Measurements from ENCODE around the gene SAMHD1. TPM values are rescaled to one million over a fixed set of nuclear protein-coding genes. Genes with fewer than 3 reads are reported as not detected.

Gene SAMHD1
- total and polyA plus RNA-seq, 8 donors = 38.7 to 151 (median 85.5) TPM

GRCh38 chr20:36924167-36925045 lies 27.1 kb downstream of the SAMHD1 start:
- intact Hi-C loops (cut with DNase I; ENCODE audit: low total_unique reads) = no loop called here
- DNase-seq = peak in 1 of 2 donors; percentile 54
- WGBS, 5 donors = 77 to 88% (median 80%) methylated on average over 9 of the region's 9 CpGs

GRCh38 chr20:36920334-36920730 lies 31.2 kb downstream of the SAMHD1 start:
- no peaks in the 10 kb centered on the region for H3K27me3 ChIP-seq
- peaks cover 0 to 14% (median 12%) of the 10 kb centered on the region in 4 donors for H3K4me1 ChIP-seq
- 85 to 95% (median 93%) methylated on average over 7 to 8 of the region's 8 CpGs for WGBS, 5 donors
- H3K36me3 ChIP-seq = peaks cover 31 to 97% (median 91%) of the 10 kb centered on the region in 4 donors
- no peaks in the 10 kb centered on the region for H3K9me3 ChIP-seq
- H3K27ac ChIP-seq = no peak overlapping the region
- intact Hi-C loops (cut with DNase I; ENCODE audit: low total_unique reads) = no loop called here
- no peak overlapping the region for H3K4me3 ChIP-seq
- DNase-seq = no peak
- TF ChIP-seq POLR2AphosphoS5 (IDR thresholded peaks at IDR 0.05) (no peak), POLR2A (IDR thresholded peaks at IDR 0.05) (no peak), CTCF (IDR thresholded peaks at IDR 0.05) (no peak)

More at GRCh38 chr20:36924167-36925045, 27.1 kb downstream of the SAMHD1 start:
- Histone ChIP-seq H3K36me3 (peaks cover 34 to 97% (median 93%) of the 10 kb centered on the region in 4 donors), H3K4me1 (peaks cover 0 to 17% (median 12%) of the 10 kb centered on the region in 4 donors), H3K27me3 (no peaks in the 10 kb centered on the region), H3K9me3 (no peaks in the 10 kb centered on the region), H3K4me3 (no peak overlapping the region), H3K27ac (peak overlapping the region in 1 of 5 donors; percentile 34)
- TF ChIP-seq POLR2A (IDR thresholded peaks at IDR 0.05) (no peak), EP300 (IDR thresholded peaks at IDR 0.05) (no peak), CTCF (IDR thresholded peaks at IDR 0.05) (no peak), POLR2AphosphoS5 (IDR thresholded peaks at IDR 0.05) (no peak)

GRCh38 chr20:36919715-36920333 lies 31.7 kb downstream of the SAMHD1 start:
- 4 to 9% (median 8%) methylated on average over 2 of the region's 2 CpGs for WGBS, 5 donors
- no peak for TF ChIP-seq EP300 (IDR thresholded peaks at IDR 0.05)
- peak in 5 of 7 experiments; percentile 70 to 87 (median 86) for TF ChIP-seq CTCF (IDR thresholded peaks at IDR 0.05)
- no peak for TF ChIP-seq POLR2AphosphoS5 (IDR thresholded peaks at IDR 0.05)
- TF ChIP-seq POLR2A (IDR thresholded peaks at IDR 0.05) = no peak
- Histone ChIP-seq H3K27me3 (no peaks in the 10 kb centered on the region), H3K36me3 (peaks cover 36 to 97% (median 91%) of the 10 kb centered on the region in 4 donors), H3K27ac (no peak overlapping the region), H3K4me1 (peaks cover 0 to 14% (median 12%) of the 10 kb centered on the region in 4 donors), H3K4me3 (no peak overlapping the region), H3K9me3 (no peaks in the 10 kb centered on the region)
- intact Hi-C loops (cut with DNase I; ENCODE audit: low total_unique reads) = no loop called here
- DNase-seq = peak in 1 of 2 donors; percentile 74

- TF ChIP-seq POLR2AphosphoS5 (IDR thresholded peaks at IDR 0.05) = no peak
- no peak for TF ChIP-seq POLR2A (IDR thresholded peaks at IDR 0.05)
- DNase-seq = no peak
- peaks cover 28 to 97% (median 92%) of the 10 kb centered on the region in 4 donors for H3K36me3 ChIP-seq
- no peaks in the 10 kb centered on the region for H3K27me3 ChIP-seq
- no peak overlapping the region for H3K4me3 ChIP-seq
- no peaks in the 10 kb centered on the region for H3K4me1 ChIP-seq
- H3K27ac ChIP-seq = no peak overlapping the region
- intact Hi-C loops (cut with DNase I; ENCODE audit: low total_unique reads) = no loop called here
- H3K9me3 ChIP-seq = no peaks in the 10 kb centered on the region
Observed at GRCh38 chr20:36917943-36918342, 33.6 kb downstream of the SAMHD1 start.
